Muscle of back (tissue), 13 donors: ENCODE data around the gene PACSIN1. TPM values are rescaled to one million over a fixed set of nuclear protein-coding genes. Genes with fewer than 3 reads are reported as not detected.

Experiments used
- DNase-seq, 3 donors: peaks; one replicate each; pipeline versions ENCODE4 v3.0.0 to v3.0.0-alpha.2; 2013
- long read RNA-seq, 9 donors: transcript quantifications; one replicate each; lab custom pipeline, GENCODE V29; 2026
- polyA plus RNA-seq, 10 donors: library from polyadenylated mRNA; unstranded; fragments of 120-200 nt; gene quantifications; one replicate each; pipeline ENCODE4 v1.2.1, GENCODE V29; 2013; ENCODE audit not compliant: insufficient read length in 10 of 10

The PACSIN1 gene, protein sequence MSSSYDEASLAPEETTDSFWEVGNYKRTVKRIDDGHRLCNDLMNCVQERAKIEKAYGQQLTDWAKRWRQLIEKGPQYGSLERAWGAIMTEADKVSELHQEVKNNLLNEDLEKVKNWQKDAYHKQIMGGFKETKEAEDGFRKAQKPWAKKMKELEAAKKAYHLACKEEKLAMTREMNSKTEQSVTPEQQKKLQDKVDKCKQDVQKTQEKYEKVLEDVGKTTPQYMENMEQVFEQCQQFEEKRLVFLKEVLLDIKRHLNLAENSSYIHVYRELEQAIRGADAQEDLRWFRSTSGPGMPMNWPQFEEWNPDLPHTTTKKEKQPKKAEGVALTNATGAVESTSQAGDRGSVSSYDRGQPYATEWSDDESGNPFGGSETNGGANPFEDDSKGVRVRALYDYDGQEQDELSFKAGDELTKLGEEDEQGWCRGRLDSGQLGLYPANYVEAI
- polyA plus RNA-seq: 1 to 10 TPM in 6 of 10 donors, under 1 TPM in 4; 0.31 to 1.5 (median 1.1) TPM
- long read RNA-seq, donor 1, full-length matches to known transcripts: 1 of 1 reads
- long read RNA-seq, donor 1, partial matches to known transcripts: 0 of 1 reads
- long read RNA-seq, donor 1, other reads (novel, unspliced or antisense): 0 of 1 reads
- long read RNA-seq, donor 2: 0 reads
- long read RNA-seq, donor 3: 0 reads
- long read RNA-seq, donor 4: 0 reads
- long read RNA-seq, donor 5: 0 reads
- long read RNA-seq, donor 6: 0 reads
- long read RNA-seq, donor 7: 0 reads
- long read RNA-seq, donor 8, full-length matches to known transcripts: 1 of 1 reads
- long read RNA-seq, donor 8, partial matches to known transcripts: 0 of 1 reads
- long read RNA-seq, donor 8, other reads (novel, unspliced or antisense): 0 of 1 reads
- long read RNA-seq, donor 9: 0 reads

GRCh38 chr6:34465531-34466241 is at the start of gene PACSIN1:
Gene PACSIN1 (plus strand): TSS chr6:34466076. CDS start chr6:34526306, 60,230 bp downstream.
- DNase-seq: peak in 1 of 3 donors; percentile 12

DNA sequence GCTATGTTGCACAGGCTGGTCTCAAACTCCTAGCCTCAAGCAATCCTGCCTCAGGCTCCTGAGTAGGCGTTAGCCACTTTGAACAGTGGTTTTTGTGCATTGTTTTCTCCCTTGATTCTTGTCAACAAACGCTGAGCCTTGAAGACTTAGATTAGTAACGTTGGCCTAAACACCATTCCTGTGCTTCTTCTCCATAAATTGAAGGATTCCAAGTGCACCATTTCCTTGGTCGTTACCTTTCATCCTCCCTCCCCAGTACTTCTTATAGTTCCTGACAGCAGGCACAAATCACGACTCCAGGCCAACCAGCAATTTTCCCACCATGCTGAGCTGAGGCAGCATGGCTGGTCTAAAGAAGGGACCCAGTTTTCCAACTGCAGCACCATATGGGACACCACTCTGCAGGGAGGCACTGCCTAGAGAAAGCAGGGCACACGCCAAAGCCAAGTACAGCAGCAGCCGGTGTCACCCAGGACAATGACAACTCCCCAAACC is 49.0 kb upstream of the PACSIN1 start:
- no peak for DNase-seq

DNA sequence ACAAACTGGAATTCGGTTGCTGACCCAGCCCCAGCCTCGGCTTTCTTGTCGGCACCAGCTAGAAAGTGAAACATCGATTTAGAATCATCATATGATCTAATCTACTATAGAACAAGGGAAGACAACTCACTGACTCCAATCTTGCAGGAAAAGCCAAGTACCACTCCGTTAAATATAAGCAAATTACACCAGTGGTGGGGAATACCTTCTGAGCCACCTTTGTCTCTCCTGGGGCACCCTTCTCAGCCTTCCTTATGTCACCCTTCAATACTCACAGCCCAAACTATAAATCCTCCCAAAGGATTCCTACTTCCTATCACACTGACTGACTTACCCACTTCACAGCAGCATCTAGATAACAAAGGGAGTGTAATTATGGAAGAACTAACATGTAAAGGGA is 47.5 kb upstream of the PACSIN1 start:
- DNase-seq: no peak

- no peak for DNase-seq
Measured at GRCh38 chr6:34423254-34423653, 42.6 kb upstream of the PACSIN1 start.

GRCh38 chr6:34424200-34425131 is 41.4 kb upstream of the PACSIN1 start:
- DNase-seq: no peak

DNA sequence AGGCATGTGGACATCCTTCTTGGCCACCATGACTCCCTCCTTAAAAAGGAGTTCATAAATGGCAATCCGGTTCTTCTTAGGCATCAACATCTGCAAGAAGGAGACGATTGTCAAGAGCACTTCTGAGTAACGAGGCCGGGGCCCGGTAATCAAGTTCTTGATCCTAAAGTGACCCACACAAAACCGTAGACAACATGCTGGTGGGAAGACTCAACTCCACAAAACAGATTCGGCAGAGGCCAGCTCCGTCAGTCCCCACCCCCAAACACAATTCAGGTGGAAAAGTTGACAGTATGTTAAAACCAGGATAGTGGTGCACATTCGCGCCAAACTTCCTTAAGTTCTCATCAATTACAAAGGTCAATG is 40.8 kb upstream of the PACSIN1 start:
- DNase-seq: no peak

- peak; percentile 93 to 97 (median 95) for DNase-seq
Measured at GRCh38 chr6:34425498-34426410, 40.1 kb upstream of the PACSIN1 start, which contains the start of gene RPS10. Gene RPS10 (minus strand): TSS chr6:34426069. CDS start chr6:34425221, 848 bp downstream.

GRCh38 chr6:34435916-34436315 is 30.0 kb upstream of the PACSIN1 start:
- DNase-seq: no peak

DNA sequence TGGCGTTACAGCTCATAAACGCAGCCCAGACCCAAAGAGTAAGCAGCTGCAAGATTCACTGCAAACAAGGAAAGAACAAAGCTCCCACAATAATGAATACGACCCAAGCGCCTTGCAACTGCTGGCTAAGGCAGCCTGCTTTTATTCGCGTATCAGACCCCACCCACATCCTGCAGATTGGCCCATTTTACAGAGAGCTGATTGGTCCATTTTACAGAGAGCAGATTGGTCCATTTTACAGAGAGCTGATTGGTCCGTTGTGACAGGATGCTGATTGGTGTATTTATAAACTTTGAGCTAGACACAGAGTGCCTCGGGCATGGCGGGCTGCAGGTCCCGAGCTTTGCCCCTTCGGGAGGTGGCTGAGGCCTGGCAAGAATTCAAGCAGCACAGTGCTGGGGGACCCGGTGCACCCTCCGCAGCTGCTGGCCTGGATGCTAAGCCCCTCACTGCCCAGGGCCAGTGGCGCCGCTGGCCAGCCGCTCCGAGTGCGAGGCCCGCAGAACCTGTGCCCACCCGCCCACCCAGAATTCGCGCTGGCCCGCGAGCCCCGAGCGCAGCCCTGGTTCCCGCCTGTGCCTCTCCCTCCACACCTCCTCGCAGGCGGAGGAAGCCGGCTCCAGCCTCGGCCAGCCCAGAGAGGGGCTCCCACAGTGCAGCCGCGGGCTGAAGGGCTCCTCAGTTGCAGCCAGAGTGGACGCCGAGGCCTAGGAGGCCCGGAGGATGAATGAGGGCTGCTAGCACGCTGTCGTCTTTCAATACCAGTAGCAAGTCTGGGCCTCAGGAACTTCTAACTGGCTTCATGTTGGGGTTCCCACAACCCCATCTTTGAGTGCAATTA is 28.9 kb upstream of the PACSIN1 start:
- DNase-seq: no peak

- no peak for DNase-seq
Measured at GRCh38 chr6:34437644-34437970, 28.3 kb upstream of the PACSIN1 start.

DNA sequence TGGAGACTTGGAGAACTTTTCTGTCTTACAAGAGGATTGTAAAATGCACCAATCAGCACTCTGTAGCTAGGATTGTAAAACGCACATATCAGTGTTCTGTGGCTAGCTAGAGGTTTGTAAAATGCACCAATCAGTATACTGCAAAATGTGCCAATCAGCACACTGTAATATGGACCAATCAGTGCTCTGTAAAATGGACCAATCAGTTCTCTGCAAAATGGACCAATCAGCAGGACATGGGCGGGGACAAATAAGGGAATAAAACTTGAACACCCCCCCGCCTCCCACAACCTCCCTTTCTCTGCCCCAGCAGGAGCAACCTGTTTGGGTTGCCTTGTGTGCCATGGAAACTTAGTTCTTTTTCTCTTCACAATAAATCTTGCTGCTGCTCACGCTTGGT is 27.2 kb upstream of the PACSIN1 start:
- DNase-seq: no peak

DNA sequence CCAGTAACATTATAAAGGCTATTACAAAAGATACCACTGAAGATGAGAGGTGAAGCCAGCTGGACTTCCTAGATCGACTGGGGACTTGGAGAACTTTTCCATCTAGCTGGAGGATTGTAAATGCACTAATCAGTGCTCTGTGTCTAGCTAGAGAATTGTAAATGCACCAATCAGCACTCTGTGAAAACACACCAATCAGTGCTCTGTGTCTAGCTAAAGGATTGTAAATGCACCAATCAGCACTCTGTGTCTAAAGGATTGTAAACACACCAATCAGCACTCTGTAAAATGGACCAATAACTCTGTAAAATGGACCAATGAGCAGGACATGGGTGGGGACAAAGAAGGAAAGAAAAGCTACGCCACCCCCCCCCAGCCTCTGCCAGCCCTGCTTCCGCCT is 26.4 kb upstream of the PACSIN1 start:
- no peak for DNase-seq

DNA sequence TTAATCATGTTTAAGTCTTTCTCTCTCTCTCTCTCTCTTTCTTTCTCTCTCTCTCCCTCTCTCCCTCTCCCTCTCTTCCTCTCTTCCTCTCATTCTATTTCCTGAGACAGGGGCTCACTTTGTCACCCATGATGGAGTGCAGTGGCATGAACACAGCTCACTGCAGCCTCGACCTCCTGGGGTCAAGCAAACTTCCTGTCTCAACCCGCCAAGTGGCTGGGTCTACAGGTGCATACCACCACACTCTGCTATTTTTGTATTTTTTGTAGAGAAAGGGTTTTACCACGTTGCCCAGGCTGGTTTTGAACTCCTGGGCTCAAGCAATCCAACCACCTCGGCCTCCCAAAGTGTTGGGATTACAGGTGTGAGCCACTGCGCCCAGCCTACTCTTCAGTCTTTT is 24.4 kb upstream of the PACSIN1 start:
- no peak for DNase-seq

DNA sequence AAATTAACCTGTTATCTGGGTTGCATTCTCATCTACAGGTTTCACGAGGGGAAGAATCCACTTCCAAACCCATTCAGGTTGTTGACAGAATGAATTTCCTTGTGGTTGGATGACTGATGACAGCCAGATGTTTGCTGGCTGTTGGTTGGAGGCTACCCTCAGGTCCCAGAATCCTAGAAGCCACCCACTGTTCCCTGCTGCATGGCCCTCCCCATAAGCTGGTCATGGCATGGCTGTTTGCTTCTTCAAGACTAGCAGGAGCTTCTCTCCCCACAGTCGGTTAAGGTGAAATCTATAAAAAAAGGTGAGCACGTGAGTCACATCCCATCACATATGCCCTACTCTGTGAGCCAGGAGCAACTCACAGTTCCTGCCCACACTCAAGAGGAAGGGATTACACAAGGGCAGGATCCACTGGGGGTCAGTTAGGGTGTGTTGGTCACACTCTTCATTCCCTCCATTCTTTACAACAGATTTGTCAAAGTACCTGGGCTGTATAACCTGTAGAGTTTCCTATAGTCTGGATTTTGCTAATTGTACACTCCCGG is 20.5 kb upstream of the PACSIN1 start:
- DNase-seq: no peak

DNA sequence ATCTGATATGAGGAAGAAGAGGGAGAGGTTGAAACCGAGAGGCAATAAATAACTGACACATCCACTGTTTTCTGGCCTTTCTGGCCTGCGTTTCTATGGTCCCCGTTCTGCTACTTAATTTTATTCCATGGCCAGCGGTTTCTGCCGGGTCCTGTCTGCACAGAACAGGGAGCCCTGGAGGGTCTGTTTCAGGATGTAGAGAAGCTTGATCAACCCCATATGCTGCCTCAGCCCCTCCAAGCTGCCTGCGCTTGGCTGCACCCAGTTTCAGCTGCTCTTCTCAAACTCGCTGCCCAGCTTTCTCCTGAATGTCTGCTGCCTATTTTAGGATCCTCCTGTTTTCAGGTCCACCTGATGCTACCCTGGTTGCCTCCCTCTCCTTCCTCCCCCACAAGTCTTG is 18.5 kb upstream of the PACSIN1 start:
- no peak for DNase-seq

DNA sequence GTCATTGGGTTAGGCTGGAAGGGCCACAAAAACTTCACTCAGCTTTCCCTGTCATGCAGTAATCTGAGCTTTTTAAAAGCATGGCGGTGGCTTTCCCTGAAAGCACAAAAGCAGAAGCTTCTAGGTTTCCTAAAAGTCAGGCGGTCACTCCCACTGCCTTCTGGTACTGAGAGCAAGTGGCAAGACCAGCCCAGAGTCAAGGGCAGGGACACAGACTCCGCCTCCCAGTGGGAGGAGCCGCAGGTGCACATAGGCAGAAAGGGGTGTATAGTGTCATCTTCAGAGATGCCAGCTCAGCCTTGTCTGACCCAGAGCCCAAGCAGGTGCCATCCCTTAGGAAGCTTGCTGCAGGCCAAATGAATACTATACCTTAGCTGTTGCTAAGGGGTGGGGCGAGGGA is 18.0 kb upstream of the PACSIN1 start:
- DNase-seq: no peak

DNA sequence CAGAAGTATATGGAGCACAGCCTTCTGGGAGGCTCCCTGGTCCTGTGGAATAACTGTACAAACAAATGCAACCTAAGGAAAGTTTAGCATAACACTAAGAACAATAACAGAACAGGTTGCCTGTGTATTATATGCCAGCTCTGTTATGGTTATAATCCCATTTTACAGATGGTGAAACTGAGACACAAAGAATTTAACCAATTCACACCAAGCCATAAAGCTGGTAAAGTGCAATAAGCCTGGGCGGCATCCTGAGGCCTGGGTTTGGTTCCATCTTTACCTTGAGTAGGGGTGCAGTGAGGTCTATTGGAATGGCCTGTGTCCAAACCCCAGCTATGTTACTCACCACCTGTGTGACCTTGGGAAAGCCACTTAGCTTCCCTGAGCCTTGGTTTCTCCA is 14.7 kb upstream of the PACSIN1 start:
- no peak for DNase-seq

- no peak for DNase-seq
Measured at GRCh38 chr6:34455831-34456230, 10.0 kb upstream of the PACSIN1 start.

DNA sequence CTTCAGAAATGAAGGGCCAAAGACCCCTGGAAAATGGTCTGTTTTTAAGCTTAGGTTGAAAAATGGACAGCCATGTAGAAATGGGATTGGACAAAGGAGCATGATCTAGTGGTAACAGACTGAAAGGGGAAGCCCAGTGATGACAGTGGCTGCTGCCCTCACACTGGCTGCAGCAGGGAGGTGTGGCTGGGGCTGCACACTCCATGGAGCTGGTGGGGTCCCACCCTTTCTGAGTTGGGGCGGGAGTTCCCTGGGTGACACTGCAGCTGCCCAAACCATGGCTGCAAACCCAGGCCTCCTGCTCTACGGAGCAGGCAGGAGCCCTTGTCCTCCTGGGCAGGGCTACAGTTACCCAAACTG is 8.5 kb upstream of the PACSIN1 start:
- no peak for DNase-seq
